Retina (tissue), 1 donor: ENCODE data around the gene BTBD17.
"Not testable (repeated sequence)": the region's sequence is repeated elsewhere in the genome, so short reads cannot be mapped to it uniquely, and the experiment has no call there.

ENCODE experiments used
- DNase-seq: peaks from one replicate; pipeline ENCODE4 v3.0.0-alpha.2; 2016

The BTBD17 gene, protein sequence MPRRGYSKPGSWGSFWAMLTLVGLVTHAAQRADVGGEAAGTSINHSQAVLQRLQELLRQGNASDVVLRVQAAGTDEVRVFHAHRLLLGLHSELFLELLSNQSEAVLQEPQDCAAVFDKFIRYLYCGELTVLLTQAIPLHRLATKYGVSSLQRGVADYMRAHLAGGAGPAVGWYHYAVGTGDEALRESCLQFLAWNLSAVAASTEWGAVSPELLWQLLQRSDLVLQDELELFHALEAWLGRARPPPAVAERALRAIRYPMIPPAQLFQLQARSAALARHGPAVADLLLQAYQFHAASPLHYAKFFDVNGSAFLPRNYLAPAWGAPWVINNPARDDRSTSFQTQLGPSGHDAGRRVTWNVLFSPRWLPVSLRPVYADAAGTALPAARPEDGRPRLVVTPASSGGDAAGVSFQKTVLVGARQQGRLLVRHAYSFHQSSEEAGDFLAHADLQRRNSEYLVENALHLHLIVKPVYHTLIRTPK

DNA sequence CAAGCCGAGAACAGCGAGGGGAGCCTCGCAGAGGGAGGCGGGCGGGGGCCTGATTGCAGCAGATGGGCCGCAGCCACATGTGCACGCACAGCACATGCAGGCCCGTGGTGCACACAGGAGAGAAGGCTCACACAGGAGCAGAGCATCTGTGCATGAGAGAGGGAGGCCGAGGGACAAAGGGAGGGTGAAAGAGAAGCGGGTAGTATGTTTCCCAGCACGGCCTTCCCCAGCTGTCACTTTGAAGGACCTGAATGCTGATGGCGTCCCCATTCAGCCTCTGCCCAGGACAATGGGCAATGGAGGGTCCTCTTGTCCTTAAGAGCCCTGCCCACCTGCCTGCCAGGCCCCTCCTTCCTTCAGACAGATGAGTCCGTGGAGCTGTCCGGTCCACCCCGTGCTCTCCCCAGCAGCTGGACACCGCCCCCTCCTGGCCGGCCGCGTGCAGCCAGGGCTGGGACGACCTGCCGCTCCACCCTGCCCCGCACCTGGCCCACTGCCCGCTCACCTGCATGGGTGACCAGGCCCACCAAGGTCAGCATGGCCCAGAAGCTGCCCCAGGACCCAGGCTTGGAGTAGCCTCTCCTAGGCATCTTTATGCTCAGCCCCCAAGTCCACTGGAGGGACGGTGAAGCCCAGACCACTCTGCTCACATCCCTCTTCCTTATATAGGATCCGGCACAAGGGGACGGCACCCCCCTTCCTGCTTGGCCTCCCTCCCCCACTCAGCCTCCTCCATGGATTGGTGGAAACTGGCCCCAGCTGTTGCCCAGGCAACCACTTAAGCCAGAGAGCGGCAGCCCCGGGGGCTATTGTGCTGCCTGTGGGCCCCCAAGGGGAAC is at the start of gene BTBD17:
TSS of gene BTBD17 (minus strand) at position 639 of the 839 bp plus-strand sequence. CDS start at position 590, 49 bp downstream.
- peak; percentile 94 for DNase-seq

DNA sequence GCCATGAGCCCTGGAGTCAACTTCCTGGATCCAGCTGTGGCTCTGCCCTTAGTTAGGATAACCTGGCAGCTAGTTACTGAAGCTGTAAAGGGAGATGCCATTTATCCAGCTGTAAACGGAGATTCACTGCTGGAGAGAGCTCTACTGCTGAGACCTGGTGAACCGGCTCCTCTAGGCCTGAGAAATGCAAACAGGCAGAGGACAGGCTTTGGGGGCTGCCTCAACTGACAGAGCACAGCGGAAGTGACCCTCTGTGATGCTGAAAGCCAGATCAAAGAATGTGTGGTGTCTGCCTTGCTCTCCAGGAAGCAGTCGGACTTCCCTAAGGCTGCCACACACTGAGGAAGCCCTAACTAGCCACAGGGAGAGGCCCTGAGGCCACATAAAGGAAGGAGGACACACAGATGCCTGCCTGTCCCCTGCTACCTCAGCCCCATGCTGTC is 48.4 kb upstream of the BTBD17 start:
- DNase-seq: no peak

DNA sequence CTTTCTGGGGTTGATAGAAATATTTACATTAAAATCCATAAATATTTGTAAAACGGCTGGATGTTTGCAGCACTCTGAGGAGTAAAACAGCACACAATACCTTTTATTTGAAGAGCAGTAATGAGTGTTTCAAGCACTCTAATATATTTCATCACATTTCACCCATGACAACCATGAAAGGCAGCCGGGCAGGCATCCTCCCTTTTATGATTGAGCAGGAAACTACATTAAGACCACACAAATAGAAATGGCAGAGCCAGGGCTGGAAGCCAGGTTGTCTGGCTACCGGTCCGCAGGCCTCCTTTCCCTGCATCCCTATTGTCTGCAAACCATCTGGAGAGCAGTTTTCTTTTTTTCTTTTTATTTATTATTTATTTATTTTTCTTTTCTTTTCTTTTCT is 47.1 kb upstream of the BTBD17 start:
- no peak for DNase-seq

DNA sequence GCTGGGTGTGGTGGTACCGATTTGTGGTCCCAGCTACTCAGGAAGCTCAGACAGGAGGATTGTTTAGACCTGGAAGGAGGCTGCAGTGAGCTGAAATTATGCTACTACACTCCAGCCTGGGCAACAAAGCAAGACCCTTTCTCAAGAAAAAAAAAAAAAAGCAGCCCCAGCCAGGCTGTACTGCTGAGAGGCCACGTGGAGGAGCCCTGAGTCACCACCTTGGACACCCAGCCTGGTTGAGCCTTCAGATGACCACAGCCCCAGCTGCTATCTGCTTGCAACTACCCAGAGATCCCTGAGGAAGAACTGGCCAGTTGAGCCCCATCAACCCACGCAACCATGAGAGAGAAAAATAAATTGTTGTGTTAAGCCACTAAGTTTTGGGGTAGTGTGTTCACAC is 46.6 kb upstream of the BTBD17 start:
- DNase-seq: no peak

DNA sequence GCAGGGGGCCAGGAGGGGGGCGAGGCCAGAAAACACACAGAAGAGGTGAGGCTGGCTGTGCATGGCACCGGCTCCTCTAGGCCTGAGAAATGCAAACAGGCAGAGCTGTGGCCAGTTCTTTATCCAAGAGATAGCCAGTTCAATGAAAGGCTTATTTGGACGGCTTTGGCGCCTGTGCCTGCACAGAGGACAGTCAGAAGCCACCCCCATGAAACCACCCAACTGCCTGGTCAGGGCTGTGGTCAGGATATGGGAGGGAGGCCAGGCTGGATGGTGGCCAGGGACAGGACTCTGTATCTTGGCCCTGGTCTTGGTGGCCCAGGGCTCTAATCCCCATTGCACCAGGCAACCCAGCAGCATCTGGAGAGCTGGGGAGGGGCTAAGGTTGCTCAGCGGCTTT is 45.7 kb upstream of the BTBD17 start:
- no peak for DNase-seq

DNA sequence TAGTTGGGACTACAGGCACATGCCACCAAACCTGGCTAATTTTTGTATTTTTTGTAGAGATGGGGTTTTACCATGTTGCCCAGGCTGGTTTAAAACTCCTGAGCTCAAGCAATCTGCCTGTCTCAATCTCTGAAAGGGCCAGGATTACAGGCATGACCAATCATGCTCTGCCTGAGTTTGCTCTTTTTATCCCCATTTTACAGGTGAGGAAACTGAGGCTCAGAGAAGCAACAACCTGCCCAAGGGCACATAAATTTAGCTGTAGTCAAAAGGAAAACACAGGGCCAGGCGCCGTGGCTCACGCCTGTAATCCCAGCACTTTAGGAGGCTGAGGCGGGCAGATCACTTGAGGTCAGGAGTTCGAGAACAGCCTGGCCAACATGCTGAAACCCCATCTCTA is 43.6 kb upstream of the BTBD17 start:
- not testable (repeated sequence) for DNase-seq

DNA sequence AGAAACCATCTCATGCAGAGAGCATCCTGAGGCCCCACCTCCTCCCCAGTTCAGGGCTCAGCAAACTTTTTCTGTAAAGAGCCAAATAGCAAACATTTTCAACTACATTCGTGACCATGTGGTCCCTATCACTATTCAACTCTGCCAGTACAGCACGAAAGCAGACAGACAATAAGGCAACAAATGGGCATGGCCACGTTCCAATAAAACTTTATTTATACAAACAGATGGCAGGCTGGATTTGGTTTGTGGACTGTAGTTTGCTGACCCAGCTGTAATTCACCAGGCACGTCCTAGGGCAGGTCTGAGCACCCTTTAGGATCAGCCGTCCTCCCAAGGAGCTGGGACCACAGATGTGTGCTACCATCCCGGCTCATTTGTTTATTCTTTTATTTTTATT is 43.1 kb upstream of the BTBD17 start:
- DNase-seq: no peak

DNA sequence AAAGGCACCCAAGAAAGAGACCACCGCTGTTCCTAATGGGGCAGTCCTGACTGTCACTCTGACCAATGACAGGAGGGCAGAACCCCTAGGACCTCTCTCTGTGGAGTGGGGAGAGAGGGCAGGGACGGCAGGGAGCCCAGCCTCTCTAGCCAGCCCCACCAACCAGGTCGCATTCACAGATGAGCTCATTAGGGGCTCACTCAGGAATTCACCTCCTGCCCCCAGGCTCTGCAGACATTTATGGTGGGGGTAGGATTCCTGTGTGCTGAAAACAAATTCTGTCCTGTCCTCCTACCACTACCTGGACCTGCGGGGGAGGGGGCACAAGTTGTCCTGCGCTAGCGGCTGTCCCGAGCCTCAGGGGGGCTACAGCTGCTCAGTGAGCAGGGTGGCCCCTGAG is 42.5 kb upstream of the BTBD17 start:
- DNase-seq: no peak

DNA sequence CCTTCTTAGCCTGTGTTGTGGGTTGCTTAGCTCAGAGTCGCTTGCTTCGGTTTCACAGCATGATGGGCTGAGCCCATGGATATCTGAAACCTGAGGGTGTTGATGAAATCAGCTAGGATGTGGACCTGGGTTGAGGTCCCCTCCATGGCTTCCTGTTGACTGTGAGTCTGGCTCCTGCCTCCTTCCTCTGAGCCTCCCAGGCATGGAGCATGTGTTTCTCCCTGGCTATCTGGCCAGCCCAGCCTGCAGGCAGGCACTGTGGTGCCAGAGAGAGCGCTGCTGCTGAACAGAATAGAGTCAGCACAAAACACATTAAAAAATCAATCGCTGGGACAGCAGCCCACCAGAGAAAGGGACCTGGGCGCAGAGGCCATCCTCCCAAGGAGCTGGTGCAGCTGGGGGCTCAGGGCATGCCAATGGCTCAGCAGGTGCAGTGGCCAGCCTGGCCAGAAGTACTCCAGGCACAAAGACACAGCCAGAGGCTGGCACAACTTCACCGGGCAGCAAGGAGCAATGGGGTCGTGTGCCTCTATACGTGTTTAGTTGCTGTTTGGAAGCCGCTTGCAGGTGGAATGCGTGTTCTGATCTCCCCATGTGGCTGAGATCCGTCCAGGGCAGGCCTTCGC is 42.0 kb upstream of the BTBD17 start:
- peak; percentile 23 for DNase-seq

DNA sequence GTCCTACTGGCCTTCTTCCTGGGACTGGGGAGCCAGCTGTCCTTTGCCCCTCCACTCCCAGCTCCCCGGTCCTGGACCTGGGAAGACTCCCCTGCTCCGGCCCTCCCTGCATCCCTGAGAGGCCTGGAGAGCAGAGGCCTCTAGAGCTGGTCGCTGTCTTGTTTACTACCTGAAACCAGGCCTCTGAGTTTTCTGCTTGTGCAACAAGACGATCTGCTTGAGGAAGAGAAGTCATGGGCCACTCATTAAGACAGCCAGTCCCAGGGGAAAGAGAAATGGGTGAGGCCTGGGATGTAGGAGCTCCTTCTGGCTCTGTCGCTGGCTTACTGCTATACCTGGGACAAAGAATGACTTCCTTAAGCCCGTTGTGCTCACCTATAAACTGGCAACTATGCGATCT is 40.4 kb upstream of the BTBD17 start:
- no peak for DNase-seq

DNA sequence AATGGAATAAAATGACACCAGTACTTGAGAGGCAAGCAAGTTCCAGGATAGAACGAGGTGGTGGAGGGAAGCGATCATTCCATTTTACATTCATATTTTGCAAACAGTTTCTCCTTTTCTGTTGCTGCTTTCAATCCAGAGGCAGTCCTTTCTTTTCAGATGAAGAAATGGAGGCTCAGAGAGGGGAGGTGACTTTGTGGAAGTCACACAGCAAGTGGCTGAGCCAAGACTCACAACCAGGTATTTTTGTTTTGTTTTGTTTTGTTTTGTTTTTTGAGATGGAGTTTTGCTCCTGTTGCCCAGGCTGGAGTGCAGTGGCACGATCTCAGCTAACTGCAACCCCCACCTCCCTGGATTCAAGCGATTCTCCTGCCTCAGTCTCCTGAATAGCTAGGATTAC is 34.9 kb upstream of the BTBD17 start:
- no peak for DNase-seq

DNA sequence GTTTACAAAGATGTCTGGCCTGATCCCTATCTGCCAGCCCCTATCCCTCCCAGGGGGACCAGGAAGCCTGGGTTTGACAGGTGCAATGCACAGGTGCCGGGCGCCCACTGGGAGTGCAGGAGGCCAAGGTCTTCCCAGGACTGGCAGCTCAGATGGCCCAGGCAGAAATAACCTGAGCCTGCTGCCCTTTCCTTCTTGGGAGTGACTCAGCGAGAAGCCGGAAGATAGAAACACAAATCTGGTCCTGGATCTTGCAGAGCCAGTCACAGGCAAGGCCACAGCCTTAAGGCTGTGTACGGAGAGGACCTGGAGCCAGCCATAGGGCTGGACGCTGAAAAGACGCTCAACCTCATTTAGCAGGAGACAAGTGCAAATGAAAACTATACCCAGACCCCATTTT is 33.3 kb upstream of the BTBD17 start:
- no peak for DNase-seq

DNA sequence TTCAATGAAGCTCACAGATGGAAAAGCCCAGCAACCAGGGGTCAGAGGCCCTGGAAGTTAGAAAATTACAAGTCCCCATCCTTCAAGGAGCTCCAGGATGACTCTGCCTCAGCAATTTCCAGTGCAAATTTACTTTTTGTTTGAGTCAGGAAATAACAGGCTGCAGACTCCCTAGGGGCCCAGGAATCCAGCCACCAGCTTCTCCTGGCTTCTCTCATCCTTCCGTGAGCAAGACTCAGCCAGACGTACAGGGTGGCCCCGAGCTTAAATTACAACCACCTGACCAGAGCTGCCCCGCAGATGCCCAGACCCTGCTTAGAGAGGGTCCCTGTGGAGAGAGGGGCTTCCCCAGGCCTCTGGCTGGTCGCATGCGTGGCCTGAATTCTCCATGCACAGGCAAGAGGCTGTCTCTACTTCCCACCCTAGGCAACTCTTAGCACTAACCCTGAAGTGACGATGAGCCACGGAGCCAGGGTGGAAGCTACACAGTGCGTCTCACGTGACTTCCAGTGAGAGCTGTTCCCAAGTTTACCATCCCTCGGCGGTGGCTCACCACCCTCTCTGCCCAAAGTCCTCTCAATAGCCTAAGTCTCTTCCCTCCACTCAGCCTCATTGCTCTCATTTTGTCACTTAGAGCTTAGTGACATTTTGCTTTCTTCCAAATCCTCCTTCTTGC is 32.7 kb upstream of the BTBD17 start:
- DNase-seq: no peak

DNA sequence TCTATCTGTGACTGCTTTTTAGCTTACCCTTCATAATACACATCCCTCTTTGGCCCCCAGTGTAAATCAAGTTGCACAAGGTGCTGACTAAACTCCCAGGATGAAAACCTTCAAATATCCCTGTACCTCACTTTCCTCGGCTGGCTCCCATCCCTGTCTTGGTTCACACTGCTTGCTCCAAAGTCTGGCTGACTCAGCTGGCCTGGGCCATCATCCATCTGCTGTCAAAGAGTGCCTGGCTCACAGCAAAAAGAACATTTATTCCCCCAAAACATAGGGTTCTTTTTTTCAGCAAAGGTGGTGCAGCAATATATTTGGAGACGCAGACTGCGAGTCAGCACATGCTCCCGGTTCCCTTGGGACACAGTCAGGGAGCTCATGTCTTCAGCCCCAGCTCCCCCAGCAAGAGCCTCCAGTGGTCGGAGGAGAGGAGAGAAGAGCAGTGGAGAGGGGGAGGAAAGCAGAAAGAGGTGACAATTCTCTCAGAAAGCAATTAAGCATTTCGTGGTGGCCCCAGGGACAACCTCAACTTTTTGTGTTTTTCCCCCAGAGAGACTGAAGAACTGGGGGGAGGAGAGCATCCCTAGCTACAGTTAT is 31.8 kb upstream of the BTBD17 start:
- no peak for DNase-seq

DNA sequence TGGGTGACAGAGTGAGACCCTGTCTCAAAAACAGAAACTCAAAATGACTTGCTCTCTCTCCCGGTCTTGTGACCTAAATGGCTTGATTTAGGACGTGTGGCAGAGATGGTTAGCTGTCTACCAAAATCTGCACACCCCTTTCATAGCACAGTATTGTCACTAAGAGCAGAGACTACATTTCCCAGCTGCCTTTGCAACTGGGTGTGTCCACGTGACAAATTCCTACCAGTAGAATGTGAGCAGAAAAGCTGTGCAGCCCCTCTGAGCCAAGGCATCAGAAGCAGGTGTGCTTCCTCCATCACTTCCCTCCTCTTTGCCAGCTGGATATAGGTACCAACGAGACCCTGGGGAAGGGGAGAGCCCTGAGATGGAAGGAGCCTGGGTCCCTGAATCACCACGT is 31.2 kb upstream of the BTBD17 start:
- DNase-seq: no peak

DNA sequence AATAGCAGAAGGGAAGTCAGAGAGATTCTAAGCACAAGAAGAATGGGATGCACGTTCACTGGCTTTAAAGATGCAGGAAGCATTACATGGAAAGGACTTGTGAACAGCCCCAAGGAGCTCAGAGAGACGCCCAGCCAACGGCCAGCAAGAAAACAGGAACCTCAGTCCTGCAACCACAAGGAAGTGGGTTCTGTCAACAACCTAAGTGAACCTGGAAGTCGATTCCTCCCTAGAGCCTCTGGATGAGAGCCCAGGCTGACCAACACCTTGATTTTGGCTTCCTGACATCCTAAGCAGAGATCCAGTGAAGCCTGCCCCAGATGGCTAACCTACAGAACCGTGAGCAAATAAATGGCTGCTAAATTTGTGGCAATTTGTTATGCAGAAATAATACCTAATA is 30.1 kb upstream of the BTBD17 start:
- no peak for DNase-seq

DNA sequence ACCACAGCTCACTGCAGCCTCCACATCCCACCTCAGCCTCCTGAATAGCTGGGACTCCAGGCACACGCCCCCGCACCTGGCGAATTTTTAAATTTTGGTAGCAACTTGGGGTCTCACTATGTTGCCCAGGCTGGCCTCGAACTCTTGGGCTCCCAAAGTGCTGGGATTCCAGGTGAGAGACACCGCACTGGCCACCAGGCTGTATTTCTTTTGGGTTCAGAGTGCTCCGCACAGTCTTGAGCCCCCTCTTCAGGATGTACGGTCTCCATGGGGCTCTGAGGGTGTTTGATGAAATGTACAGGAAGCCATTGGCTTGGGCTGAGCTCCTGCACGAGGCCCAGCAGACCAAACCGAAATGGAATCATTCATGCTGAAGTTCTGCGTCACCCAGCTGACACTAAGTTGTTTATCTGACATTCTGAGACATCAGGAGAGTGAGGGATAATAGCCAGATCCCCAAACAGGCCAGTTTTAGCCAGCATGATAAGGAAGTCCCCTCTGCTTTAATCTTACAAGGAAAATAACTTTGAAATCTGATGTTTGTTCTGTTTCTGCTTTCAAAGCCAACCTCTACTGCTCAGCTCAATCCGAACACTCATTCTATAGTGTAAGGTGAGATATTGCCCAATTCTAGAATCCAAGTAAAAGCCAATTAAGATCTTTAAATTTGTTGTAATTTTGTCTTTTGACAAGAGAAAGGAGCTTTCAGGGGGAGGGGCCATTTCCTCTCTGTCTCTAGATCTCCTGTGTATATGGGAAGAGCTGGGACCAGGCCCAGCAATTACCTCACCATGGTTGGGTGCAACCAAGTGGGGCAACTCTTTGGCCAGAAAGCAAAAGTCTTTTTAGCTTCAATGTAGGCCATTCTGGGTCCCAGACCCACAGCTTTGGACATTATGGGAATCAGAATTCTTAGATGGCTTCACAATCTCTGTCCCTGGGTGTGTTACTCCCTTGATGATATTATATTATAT is 29.3 kb upstream of the BTBD17 start:
- no peak for DNase-seq

DNA sequence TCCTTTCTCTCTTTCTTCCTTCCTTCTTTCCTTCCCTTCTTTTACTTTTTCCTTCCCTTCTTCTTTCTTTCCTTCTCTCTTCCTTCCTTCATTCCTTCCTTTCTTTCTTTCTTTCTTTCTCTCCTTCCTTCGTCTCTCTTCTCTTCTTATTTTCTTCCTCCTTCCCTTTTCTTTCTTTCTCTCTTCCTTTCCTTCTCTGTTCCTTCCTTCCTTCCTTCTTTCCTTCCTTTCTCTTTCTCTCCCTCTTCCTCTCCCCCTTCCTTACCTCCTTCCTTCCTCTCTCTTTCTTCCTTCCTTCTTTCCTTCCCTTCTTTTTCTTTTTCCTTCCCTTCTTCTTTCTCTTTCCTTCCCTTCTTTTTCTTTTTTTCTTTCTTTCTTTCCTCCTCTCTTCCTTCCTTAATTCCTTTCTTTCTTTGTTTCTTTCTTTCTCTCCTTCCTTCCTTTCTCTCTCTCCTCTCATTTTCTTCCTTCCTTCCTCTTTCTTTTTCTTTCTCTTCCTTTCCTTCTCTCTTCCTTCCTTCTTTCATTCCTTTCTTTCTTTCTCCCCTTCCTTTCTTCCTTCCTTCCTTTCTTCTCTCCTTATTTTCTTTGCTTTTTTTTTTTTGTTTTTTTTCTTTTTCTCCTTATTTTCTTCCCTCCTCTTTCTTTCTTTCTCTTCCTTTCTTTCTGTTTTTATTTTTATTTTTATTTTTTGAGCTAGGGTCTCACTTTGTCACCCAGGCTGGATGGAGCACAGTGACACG is 28.4 kb upstream of the BTBD17 start:
- DNase-seq: no peak

DNA sequence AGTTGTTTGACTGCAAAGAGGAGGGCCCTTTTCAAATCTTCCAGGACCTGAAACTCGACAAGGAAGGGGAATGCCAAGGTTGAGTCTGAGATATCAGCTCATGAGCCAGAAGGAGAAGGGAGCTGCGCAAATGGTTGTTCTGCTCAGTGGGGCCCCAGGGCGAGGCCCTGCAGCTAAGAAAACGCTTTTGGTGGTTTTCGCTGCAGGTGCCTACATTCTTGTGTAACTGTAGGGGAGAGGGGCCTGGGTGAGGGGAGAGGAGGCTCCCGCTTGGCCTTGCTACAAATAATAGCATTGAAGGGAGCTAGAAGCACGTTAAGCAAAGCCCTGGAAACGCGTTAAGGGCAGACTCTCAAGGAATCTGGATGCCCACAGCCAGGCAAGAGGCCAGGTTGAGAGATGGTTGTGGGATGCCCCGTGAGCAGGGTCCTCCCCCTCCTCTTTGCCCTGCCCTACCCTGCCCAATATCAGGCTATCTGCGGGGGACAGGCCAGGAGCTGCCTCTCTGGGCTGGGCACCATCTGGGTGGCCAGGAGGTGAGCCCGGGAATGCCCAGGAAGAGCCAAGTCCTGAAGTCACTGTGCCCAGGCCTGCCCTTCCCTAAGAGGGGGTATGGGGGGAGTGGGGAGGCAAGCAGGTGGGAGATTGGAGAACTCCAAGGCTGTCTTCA is 27.6 kb upstream of the BTBD17 start:
- no peak for DNase-seq
